ENCODE results near the gene SLC25A24. TPM values are rescaled to one million over a fixed set of nuclear protein-coding genes. Genes with fewer than 3 reads are reported as not detected.
"Not testable (repeated sequence)": the region's sequence is repeated elsewhere in the genome, so short reads cannot be mapped to it uniquely, and the experiment has no call there.

The SLC25A24 gene
- total and polyA plus RNA-seq, 11 donors = 6.1 to 24.0 (median 13.8) TPM

DNA sequence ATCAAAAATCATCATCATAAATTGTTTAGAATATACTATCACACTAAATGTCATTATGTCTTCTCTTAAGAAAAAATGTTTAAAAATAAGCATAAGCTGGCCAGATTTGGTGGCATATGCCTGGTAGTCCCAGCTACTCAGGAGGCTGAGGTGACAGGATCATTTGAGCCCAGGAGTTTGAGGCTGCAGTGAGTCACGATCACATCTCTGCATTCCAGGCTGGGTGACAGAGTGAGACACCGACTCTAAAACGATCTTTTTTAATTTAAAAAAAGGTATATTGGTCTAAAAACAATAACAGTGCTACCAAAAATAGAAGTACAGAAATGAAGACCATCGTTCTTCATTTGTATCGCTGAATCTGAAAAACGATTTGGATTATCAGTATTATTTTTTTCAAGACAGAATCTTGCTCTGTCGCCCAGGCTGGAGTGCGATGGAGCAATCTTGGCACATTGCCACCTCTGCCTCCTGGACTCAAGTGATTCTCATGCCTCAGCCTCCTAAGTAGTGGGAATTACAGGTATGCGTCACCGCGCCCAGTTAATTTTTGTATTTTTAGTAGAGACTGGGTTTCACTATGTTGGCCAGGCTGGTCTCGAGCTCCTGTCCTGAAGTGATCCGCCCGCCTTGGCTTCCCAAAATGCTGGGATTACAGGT lies 17.5 kb upstream of the SLC25A24 start:
- H3K27me3 ChIP-seq; H3K36me3 ChIP-seq; intact Hi-C loops (cut with DNase I); H3K4me3 ChIP-seq; DNase-seq; H3K27ac ChIP-seq; H3K4me1 ChIP-seq; ATAC-seq; H3K9me3 ChIP-seq: not testable (repeated sequence)
- WGBS, 4 donors = 86 to 91% (median 87%) methylated on average over 14 of the region's 14 CpGs

DNA sequence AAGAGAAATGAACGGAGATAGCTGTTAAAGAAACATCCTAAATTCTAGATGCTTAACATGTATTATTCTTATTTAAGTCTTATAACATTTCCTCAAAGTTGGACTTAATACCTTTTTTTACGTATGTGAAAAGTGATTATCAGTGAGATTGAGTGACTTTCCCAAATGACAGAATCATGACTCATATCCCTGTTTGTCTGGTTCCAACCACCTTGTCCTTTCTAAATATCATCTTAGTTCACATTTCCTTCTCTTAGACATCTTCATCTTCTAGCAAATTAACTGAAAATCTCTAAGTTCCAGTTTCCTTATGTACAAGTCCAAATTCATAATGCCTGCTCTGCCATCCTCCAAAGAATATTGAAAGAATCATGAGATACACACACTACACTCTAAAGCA lies 16.9 kb upstream of the SLC25A24 start:
- H3K27ac ChIP-seq; H3K4me1 ChIP-seq; ATAC-seq; H3K27me3 ChIP-seq; intact Hi-C loops (cut with DNase I); H3K36me3 ChIP-seq; DNase-seq; H3K9me3 ChIP-seq; H3K4me3 ChIP-seq: not testable (repeated sequence)
- WGBS, 4 donors = 64 to 81% (median 68%) methylated on average over 2 of the region's 2 CpGs

DNA sequence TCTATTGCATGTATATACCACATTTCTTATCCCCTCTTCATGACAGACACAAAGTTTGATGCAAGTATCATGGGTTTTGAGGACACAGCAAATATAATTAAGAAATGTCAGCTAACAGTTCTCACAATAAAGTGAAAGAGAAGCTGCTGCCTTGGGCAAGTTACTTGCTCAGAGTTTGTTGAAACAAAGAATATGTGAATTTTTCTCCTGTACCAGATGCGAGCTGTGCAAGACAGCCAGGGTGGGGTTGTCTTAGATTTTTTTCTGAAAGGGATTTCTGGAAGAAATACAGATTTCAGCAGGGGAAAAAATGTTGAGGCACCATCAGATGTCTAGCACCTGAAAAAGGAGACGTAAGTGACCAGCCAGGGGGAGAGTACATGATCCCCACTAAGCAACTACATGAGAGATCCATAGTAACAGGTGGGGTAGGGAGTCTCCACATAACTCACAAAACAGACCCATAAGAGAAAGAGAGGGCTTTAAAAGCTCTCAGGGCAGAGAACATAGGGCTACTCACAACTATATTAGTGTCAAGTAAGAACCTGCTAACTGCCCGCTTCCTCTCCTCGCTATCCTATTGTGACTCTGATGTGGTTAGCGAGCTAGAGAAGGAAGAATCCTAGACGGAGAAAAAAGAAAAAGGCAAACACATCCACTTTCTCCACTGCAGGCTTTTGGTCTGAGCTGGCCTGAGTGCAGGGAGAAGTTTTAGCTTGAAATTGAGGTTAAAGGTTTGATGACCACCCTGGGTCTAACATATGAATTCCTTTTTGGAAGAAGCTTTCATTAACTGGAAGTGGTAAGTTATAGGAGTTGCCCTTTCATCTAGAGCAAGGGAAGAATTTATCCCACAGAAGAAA lies 16.1 kb upstream of the SLC25A24 start:
- H3K4me3 ChIP-seq; H3K27me3 ChIP-seq; ATAC-seq; H3K9me3 ChIP-seq; H3K4me1 ChIP-seq; H3K36me3 ChIP-seq; intact Hi-C loops (cut with DNase I); DNase-seq; H3K27ac ChIP-seq: not testable (repeated sequence)
- WGBS, 4 donors = 80 to 86% (median 82%) methylated on average over 6 of the region's 6 CpGs

DNA sequence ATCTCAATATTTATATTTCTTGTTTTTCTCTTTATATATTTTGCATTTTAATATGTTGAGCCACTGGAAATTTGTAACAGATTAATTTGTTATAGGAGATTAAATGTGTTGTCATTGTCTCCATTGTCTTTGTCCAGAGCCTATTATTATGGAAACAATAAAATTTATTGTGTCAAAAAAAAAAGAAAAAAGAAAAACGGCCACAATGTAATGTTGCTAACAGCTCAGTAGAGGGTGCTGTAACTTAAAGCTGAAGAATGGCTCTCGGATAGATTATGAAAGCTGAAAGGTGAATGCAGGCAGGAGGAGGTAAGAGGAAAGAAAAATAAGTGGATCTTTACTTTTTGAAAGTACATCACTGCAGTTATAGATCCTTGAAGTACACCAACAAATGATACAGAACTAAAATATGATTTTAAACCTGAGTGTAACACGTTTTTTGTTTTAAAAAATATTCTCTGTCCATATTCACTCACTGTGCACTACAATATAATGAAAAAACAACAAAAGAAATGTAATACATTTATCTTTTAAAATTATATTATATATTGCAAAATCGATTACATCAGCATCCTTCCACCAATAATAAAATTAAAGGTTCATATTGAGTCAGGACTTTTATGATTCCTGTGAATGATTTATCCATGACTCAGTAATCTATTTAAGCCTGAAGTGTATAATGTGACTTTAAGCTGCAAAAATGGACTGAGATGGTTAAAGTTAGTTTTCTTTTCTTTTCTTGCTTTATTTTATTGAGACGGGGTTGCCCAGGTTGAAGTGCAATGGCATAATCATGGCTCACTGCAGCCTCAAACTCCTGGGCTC lies 14.7 kb upstream of the SLC25A24 start:
- 15 to 30% (median 17%) methylated on average over 4 to 5 of the region's 5 CpGs for WGBS, 4 donors
- H3K4me1 ChIP-seq; intact Hi-C loops (cut with DNase I); H3K36me3 ChIP-seq; H3K4me3 ChIP-seq; H3K27ac ChIP-seq; ATAC-seq; H3K9me3 ChIP-seq; DNase-seq: not testable (repeated sequence)
- H3K27me3 ChIP-seq = peaks cover 0 to 17% (median 0%) of the 10 kb centered on the region in 9 donors
- TF ChIP-seq, protein P1, sequence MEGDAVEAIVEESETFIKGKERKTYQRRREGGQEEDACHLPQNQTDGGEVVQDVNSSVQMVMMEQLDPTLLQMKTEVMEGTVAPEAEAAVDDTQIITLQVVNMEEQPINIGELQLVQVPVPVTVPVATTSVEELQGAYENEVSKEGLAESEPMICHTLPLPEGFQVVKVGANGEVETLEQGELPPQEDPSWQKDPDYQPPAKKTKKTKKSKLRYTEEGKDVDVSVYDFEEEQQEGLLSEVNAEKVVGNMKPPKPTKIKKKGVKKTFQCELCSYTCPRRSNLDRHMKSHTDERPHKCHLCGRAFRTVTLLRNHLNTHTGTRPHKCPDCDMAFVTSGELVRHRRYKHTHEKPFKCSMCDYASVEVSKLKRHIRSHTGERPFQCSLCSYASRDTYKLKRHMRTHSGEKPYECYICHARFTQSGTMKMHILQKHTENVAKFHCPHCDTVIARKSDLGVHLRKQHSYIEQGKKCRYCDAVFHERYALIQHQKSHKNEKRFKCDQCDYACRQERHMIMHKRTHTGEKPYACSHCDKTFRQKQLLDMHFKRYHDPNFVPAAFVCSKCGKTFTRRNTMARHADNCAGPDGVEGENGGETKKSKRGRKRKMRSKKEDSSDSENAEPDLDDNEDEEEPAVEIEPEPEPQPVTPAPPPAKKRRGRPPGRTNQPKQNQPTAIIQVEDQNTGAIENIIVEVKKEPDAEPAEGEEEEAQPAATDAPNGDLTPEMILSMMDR (IDR thresholded peaks at IDR 0.05) = peak; percentile 42 to 77 (median 62)

DNA sequence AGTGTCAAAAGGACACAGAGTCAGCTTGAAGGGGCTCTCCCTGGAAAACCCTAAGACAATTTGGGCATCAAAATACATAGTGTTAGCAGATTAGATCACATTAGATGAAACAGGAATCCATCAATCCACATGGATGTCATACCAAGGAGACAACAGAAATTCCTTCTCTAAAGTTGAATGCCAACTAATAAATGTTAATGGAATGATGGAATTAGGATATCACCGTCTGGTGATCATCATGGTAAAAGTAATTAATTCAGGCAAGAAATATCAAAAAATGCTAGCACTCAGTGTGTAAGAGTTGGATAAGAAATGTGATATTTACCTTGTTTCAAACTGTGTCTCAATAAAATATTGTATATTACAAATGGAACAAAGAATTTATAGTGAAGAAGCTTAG lies 10.9 kb upstream of the SLC25A24 start:
- DNase-seq (no peak), ATAC-seq (no peak)
- Histone ChIP-seq H3K4me1 (no peaks in the 10 kb centered on the region), H3K9me3 (no peaks in the 10 kb centered on the region), H3K27ac (no peak overlapping the region), H3K4me3 (no peak overlapping the region), H3K36me3 (no peaks in the 10 kb centered on the region), H3K27me3 (peaks cover 0 to 29% (median 0%) of the 10 kb centered on the region in 9 donors)
- 92 to 98% (median 94%) methylated on average over 1 of the region's 1 CpG for WGBS, 4 donors
- intact Hi-C loops (cut with DNase I) = no loop called here
- no peak for TF ChIP-seq POLR2A (IDR thresholded peaks at IDR 0.05)
- TF ChIP-seq, protein P1 (IDR thresholded peaks at IDR 0.05) = no peak

Measured in heart left ventricle (tissue), 16 donors.